SKM-1 (cell line): ENCODE results near the gene BMP8A.
"Not testable (repeated sequence)": the region's sequence is repeated elsewhere in the genome, so short reads cannot be mapped to it uniquely, and the experiment has no call there.

ENCODE experiments used
- DNase-seq: peaks from one replicate; lab custom pipeline; 2025; ENCODE audit not compliant: unreplicated experiment; lab: John Stamatoyannopoulos, UW

The BMP8A gene

GRCh38 chr1:39491146-39491921 lies at the start of gene BMP8A:
Gene BMP8A, plus strand, starts transcription at chr1:39491636. Its CDS starts 356 bp downstream, at chr1:39491992.
- DNase-seq = no peak

- no peak for DNase-seq
Measured at GRCh38 chr1:39441797-39442196, 49.6 kb upstream of the BMP8A start.

DNA sequence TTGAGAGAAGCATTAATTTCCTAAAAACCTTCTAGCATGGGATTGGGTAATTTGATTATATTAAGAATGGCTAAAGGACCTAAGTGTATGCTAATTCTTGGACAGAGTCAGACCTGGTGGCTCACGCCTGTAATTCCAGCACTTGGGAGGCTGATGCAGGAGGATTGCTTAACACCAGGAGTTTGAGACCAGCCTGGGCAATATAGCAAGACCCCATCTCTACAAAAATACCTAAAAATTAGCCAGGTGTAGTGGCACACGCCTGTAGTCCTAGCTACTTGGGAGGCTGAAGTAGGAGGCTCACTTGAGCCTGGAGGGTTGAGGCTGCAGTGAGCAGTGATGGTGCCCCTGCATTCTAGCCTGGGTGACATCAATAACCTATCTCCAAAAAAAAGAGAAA lies 45.9 kb upstream of the BMP8A start:
- no peak for DNase-seq

DNA sequence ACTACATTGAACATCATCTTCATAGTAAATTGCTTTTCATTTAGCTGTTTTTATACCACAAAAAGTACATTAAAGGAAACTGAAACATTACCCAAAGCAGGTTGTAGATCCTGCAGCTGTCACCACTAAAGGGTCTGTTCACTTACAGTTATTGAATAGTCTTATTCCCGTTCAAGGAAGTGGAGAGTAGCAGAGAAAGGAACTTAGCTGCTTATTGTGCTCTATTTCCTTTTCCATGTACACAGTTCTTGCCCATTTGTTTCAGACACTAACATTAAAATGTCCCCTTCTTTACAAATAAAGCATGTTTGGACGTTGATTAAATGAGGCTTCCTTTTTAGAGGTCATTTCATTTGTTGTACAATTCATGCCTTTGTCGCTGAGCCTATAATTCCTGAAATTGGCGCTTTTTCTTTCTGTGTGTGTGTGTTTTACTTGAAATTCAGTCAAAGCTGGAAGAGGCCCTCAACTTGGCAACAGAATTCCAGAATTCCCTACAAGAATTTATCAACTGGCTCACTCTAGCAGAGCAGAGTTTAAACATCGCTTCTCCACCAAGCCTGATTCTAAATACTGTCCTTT lies 44.4 kb upstream of the BMP8A start:
- DNase-seq = no peak

DNA sequence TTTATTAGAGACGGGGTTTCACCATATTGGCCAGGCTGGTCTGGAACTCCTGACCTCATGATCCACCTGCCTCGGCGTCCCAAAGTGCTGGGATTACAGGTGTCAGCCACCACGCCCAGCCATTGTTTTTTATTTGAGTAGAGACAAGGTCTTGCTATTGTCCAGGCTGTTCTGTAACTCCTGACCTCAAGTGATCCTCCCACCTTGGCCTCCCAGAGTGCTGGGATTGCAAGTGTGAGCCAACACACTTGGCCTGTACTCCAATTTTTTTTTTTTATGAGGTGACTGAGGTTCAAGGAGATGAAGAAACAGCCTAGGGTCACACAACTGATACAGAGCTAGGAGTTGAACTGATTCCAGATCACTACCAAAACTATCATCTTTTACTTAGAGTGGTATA lies 41.4 kb upstream of the BMP8A start:
- not testable (repeated sequence) for DNase-seq

DNA sequence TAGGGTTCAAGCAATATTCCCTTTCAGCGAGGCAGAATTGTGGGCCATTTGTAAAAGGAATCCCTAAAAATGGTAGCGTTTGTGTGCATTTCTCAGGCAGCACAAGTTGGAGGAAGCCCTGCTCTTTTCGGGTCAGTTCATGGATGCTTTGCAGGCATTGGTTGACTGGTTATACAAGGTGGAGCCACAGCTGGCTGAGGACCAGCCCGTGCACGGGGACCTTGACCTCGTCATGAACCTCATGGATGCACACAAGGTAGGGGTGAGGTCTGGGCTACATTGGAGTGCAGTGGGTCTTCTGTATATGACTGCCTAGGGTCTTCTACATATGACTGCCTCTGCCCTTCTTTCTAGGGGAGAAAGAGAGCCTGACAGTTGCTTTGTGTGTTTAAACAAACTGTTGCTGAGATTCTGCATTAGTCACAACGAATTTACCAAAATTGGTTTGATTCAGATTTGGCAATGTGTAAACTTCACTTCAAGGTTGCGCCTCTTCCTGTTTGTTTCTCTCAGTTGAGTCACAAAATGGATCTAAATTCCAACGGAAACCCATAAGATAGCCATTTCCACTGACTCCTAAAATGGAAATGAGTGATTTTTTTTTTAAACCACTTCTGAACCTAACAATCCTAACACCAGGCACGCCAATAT lies 40.4 kb upstream of the BMP8A start:
- no peak for DNase-seq

DNA sequence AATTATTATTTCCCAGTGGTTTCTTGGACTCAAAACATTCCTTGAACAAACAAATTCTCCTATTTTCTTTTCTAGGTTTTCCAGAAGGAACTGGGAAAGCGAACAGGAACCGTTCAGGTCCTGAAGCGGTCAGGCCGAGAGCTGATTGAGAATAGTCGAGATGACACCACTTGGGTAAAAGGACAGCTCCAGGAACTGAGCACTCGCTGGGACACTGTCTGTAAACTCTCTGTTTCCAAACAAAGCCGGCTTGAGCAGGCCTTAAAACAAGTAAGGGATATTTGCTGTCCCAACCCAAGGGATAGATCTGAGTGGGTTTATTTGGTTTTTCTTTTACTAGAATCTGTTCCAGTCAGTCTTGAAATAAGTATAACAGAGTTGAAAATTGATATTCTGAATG lies 39.4 kb upstream of the BMP8A start:
- DNase-seq = no peak

DNA sequence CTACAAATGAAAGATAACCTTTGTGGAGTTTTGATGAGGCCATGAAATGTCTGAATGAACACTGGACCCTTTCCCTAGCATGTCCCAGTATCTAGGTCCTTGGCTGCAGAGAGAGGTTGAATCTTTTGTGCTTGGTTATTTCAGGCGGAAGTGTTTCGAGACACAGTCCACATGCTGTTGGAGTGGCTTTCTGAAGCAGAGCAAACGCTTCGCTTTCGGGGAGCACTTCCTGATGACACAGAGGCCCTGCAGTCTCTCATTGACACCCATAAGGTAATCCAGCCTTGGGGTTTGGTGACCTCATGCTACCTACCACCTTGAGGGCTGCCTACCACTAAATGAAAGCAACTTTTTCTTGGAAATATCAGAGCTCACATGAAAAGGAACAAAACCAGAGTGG lies 38.9 kb upstream of the BMP8A start:
- DNase-seq = no peak

DNA sequence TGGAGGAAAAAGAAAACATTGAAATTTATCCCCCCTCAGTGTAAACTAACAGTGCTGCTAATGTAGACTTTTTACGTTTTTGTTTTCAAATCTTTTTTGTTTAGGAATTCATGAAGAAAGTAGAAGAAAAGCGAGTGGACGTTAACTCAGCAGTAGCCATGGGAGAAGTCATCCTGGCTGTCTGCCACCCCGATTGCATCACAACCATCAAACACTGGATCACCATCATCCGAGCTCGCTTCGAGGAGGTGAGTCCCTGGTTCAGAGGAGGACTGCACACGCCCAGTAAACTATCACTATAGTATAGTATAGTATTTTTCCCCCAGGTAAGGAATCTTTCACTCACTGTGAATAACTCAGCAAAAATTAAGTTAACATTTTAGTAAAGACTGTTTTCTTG lies 37.8 kb upstream of the BMP8A start:
- DNase-seq = no peak

DNA sequence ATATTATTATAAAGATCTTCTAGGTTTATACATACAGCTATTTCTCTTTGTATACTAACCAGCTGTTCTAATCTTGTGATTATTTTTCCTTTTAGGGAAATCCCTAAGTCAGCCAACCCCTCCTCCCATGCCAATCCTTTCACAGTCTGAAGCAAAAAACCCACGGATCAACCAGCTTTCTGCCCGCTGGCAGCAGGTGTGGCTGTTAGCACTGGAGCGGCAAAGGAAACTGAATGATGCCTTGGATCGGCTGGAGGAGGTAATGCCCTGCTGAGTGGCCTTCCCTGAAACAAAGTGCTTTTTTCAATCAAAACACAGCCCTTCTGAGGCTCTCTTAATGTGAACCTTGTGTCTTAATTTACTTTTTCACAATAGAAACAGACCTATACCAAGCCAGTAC lies 32.4 kb upstream of the BMP8A start:
- DNase-seq = no peak

GRCh38 chr1:39462074-39462473 lies 29.4 kb upstream of the BMP8A start:
- DNase-seq = no peak

GRCh38 chr1:39466413-39467107 lies 24.9 kb upstream of the BMP8A start:
- no peak for DNase-seq

- not testable (repeated sequence) for DNase-seq
Measured at GRCh38 chr1:39467108-39467720, 24.2 kb upstream of the BMP8A start.

DNA sequence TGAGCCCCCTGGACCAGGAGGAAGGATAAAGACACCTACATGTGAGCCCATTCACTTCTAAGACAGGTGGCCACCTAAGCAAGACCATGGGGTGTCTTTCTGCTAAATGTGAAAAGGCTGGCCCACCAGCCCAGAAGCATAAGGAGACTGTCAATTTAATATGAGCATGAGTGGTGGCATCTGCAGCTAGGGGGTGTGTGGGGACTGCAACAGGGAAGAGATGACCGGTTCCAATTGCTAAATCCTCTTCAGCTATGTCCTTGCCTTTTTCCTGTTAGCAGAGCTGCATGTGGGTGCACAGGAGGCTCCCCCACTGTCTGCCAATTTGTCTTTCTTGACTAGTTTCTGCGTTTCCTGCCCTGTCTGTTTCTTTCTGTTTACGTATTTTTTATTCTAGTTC lies 22.3 kb upstream of the BMP8A start:
- DNase-seq = no peak

DNA sequence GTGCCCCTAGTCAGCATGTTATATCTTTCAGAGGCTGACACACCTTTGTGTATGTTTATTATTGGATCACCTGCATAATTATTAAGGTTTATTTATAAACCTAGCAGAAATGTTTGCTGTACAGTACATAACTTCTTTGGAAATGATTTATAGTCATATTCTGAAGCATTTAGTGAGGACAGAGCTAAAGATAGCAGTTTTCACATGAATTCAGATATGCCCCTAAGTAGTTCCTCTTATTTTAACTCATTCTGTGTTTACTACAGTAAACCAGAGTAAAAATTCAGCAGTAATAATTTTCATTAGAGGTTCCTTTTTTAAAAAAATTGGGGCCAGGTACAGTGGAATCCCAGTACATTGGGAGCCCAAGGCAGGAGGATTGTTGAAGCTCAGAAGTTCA lies 21.4 kb upstream of the BMP8A start:
- DNase-seq = no peak

- no peak for DNase-seq
Measured at GRCh38 chr1:39472826-39473225, 18.6 kb upstream of the BMP8A start.

- no peak for DNase-seq
Measured at GRCh38 chr1:39473324-39473723, 18.1 kb upstream of the BMP8A start.

- no peak for DNase-seq
Measured at GRCh38 chr1:39474810-39475209, 16.6 kb upstream of the BMP8A start.

DNA sequence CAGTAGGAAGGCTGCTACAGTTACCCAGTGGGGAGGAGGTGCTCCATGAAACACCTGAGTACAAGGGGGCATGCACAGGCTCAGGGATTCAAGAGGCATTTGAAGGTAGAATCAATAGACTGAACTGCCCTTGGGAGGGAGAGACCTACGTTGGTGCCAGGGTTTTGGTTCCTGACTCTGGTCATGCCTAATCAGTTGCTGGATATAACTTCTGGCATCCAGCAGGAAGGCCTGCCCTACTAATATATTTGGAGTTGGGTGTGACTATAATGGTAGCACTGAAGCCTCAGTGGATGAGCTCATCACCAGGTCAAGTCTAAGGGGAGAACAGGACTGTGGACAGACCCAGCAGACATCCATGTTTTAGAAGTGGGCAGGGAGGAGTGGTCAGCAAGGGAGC lies 15.9 kb upstream of the BMP8A start:
- not testable (repeated sequence) for DNase-seq

GRCh38 chr1:39478126-39478915 lies 13.1 kb upstream of the BMP8A start:
- DNase-seq = no peak

- DNase-seq = no peak
Measured at GRCh38 chr1:39481289-39481688, 10.1 kb upstream of the BMP8A start.
